Heart right ventricle (tissue), 16 donors: ENCODE data around the gene EIF3J. TPM values are rescaled to one million over a fixed set of nuclear protein-coding genes. Genes with fewer than 3 reads are reported as not detected.

Source experiments
- ATAC-seq, 8 donors: fragments of 200-7000 bp; cut with Tn5 transposase; one replicate each; pipeline ENCODE4 v1.9.1; 2020; ENCODE audit warnings: mild to moderate bottlenecking in 8 of 8, moderate library complexity in 8 of 8, moderate number of reproducible peaks in 1 of 8
- DNase-seq, 2 donors: peaks; one replicate each; pipeline ENCODE4 v3.0.0-alpha.2; 2020
- H3K27ac ChIP-seq, 10 donors: fragments of 200-600 bp; sonication (generic) in 2 of 10; one replicate each; pipeline versions ENCODE4 v1.5.0 to v1.8.0; 2020 to 2022; ENCODE audit warnings: mild to moderate bottlenecking in 3 of 10
- H3K27me3 ChIP-seq, 7 donors: fragments of 200-600 bp; one replicate each; pipeline ENCODE4 v1.8.0; 2021 to 2022; ENCODE audit warnings: mild to moderate bottlenecking in 2 of 7
- H3K36me3 ChIP-seq, 9 donors: fragments of 200-600 bp; sonication (generic) in 1 of 9; one replicate each; pipeline versions ENCODE4 v1.5.0 to v1.8.0; 2020 to 2022; ENCODE audit warnings: mild to moderate bottlenecking in 2 of 9
- H3K4me1 ChIP-seq, 9 donors: fragments of 200-600 bp; sonication (generic) in 1 of 9; one replicate each; pipeline versions ENCODE4 v1.5.0 to v1.8.0; 2020 to 2022; ENCODE audit warnings: mild to moderate bottlenecking in 4 of 9
- H3K4me3 ChIP-seq, 10 donors: fragments of 200-600 bp; sonication (generic) in 2 of 10; one replicate each; pipeline versions ENCODE4 v1.5.0 to v1.8.0; 2020 to 2022; ENCODE audit warnings: mild to moderate bottlenecking in 7 of 10, moderate library complexity in 2 of 10
- H3K9me3 ChIP-seq, 11 donors: fragments of 200-600 bp in 10 of 11; sonication (generic) in 2 of 11; one replicate each; pipeline versions ENCODE4 v1.5.0 to v1.8.0; 2013 to 2022; ENCODE audit warnings: mild to moderate bottlenecking in 2 of 11, control low read depth in 1 of 11, moderate library complexity in 1 of 11
- CTCF ChIP-seq, 9 donors: fragments of 200-600 bp; sonication (generic) in 2 of 9; IDR thresholded peaks; one replicate each; pipeline versions ENCODE4 v1.5.0 to v1.8.0; 2021 to 2022; ENCODE audit warnings: antibody characterized with exemption in 9 of 9, mild to moderate bottlenecking in 5 of 9, moderate library complexity in 1 of 9
- WGBS, 2 donors: extraction: QIAGEN DNeasy Blood & Tissue Kit; methylation state at CpG; one replicate each; pipeline ENCODE4 v1.1.7; 2013; ENCODE audit warnings: inconsistent platforms in 1 of 2; 5-methylcytosine and 5-hydroxymethylcytosine counted together
- intact Hi-C, 10 donors: fragments of 100-400 bp; cut with DNase I; formaldehyde crosslinking; loops; one replicate each; pipeline versions ENCODE4 v1.11.1 to v1.14.2; 2022
- polyA plus RNA-seq, 2 donors: library from polyadenylated mRNA; stranded (reverse); fragments of 200-250 nt; gene quantifications; one replicate each; pipeline ENCODE4 v1.2.3, GENCODE V29; 2013
- total RNA-seq, 10 donors: library from RNA; stranded (reverse); fragmentation: NEBNext Ultra II Directional in 3 of 10; extraction: Animal tissue kit (Norgen Biotek cat#: 25700) in 3 of 10; gene quantifications; one replicate each; pipeline versions ENCODE4 v1.2.1 to v1.2.4, GENCODE V29; 2021 to 2023
- donor health status: Arrhythmogenic right ventricular cardiomyopathy.
- donor health status: ischemic (EF 13 %, LVEDD 7.1; RV severe dilation, severe dysfunction).
- donor health status: healthy with polysubstance abuse.
- donor health status: DM: no; HTN: yes; CAD: no.
- donor health status: DM: no; HTN: no; CAD: no.
- donor health status: ischemic (EF 25% LVEDD 6.9; RV normal size, moderate dysfunction).
- donor health status: ischemic (EF 25% LVEDD 5.7; RV mildly dilated, moderate dysfunction).
- donor health status: healthy.
- donor health status: DM: yes; HTN: yes; CAD: no.
- donor health status: Ischemic cardiomyopathy.
- donor health status: ischemic (EF 35%, LVEDD 5.7; RV mildly dilated, moderate dysfunction).
- donor health status: nonischemic (EF 11% LVEDD 7.7; RV severe dilation, severe dysfunction).
- donor health status: DM: yes; HTN: yes; CAD: no.
- donor health status: PGD.
- donor health status: ischemic (EF 29% LVEDD 5.4; RV normal size, mild dysfunction).
- donor health status: nonischemic (EF 23%, LVEDD 6.1; RV moderate dilation, normal function).

EIF3J gene
- total and polyA plus RNA-seq, 12 donors, result 30.4 to 105 (median 81.4) TPM

DNA sequence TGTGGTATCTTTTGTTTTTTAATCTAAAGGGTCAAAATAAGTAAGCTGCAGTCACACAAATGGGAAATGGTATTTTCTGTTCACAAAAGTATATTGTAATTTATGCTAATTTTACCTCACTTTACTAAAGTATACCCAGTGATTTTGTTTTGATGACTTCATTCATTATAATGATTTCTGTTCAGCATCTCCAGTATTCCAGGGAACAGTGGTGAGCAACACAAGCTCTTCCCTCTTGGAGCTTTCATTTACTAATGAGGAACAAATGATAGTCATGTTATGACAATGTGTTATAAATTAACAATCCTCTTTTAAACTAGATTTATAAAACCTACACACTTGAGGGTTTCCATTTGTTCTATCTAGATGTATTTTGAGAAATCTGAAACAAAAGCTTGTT is 20.5 kb upstream of the EIF3J start:
- intact Hi-C loops, result no loop called here
- H3K4me1 ChIP-seq, result no peaks in the 10 kb centered on the region
- TF ChIP-seq CTCF (IDR thresholded peaks at IDR 0.05), result no peak
- H3K9me3 ChIP-seq, result no peaks in the 10 kb centered on the region
- H3K27me3 ChIP-seq, result no peaks in the 10 kb centered on the region
- no peak overlapping the region for H3K4me3 ChIP-seq
- ATAC-seq (no peak), DNase-seq (no peak)
- H3K36me3 ChIP-seq, result peaks cover 0 to 88% (median 26%) of the 10 kb centered on the region in 9 donors
- H3K27ac ChIP-seq, result no peak overlapping the region

- intact Hi-C loops, result no loop called here
- Histone ChIP-seq H3K4me3 (no peak overlapping the region), H3K27me3 (no peaks in the 10 kb centered on the region), H3K9me3 (no peaks in the 10 kb centered on the region), H3K36me3 (peaks cover 0 to 99% (median 35%) of the 10 kb centered on the region in 9 donors), H3K4me1 (no peaks in the 10 kb centered on the region), H3K27ac (no peak overlapping the region)
- WGBS, 2 donors, result 86 to 90% methylated on average over 6 of the region's 6 CpGs
- ATAC-seq, result no peak
- no peak for TF ChIP-seq CTCF (IDR thresholded peaks at IDR 0.05)
- DNase-seq, result no peak
These were observed 17.4 kb upstream of the EIF3J start for GRCh38 chr15:44519537-44519936.

GRCh38 chr15:44525018-44525417 is 11.9 kb upstream of the EIF3J start:
- no peak for TF ChIP-seq CTCF (IDR thresholded peaks at IDR 0.05)
- DNase-seq, result no peak
- no peaks in the 10 kb centered on the region for H3K4me1 ChIP-seq
- no peaks in the 10 kb centered on the region for H3K27me3 ChIP-seq
- intact Hi-C loops, result no loop called here
- no peak overlapping the region for H3K27ac ChIP-seq
- 91 to 100% methylated on average over 1 of the region's 1 CpG for WGBS, 2 donors
- H3K9me3 ChIP-seq, result no peaks in the 10 kb centered on the region
- peaks cover 0 to 88% (median 19%) of the 10 kb centered on the region in 9 donors for H3K36me3 ChIP-seq
- no peak overlapping the region for H3K4me3 ChIP-seq
- no peak for ATAC-seq

DNA sequence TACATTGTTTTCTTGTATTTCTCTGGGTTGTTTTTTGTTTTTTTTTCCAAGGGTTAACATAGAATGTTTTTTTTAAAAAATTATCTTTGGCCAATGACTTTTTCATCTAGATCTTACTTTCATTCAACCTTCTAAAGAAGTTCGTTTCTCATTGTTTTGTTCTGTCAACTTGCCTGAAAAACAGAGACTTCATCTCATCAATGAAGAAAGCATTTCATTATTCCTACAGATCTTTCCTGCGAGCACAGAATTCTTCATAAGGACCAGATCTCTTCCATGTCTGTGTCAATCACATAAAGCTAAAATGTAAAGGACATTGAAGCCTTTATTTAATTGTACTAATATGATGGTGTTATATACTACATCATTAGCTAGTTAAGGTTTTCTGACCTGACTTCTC is 9.7 kb upstream of the EIF3J start:
- DNase-seq, result no peak
- Histone ChIP-seq H3K4me3 (no peak overlapping the region), H3K9me3 (no peaks in the 10 kb centered on the region), H3K27me3 (no peaks in the 10 kb centered on the region), H3K4me1 (no peaks in the 10 kb centered on the region), H3K36me3 (peaks cover 0 to 77% (median 13%) of the 10 kb centered on the region in 9 donors), H3K27ac (no peak overlapping the region)
- TF ChIP-seq CTCF (IDR thresholded peaks at IDR 0.05), result no peak
- ATAC-seq, result no peak
- intact Hi-C loops, result no loop called here
- 80 to 84% methylated on average over 2 of the region's 2 CpGs for WGBS, 2 donors
